Stimulated activated CD8-positive, alpha-beta memory T cell treated with anti-CD3 and anti-CD28 coated beads, Interleukin-7, amount 100 ng/mL, for 4 hours (primary cell): Measurements from ENCODE around the gene CCDC187.
"Not testable (repeated sequence)": the region's sequence is repeated elsewhere in the genome, so short reads cannot be mapped to it uniquely, and the experiment has no call there.

Experiments used
- DNase-seq, 2 donors: peaks; one replicate each; pipeline ENCODE4 v3.0.0-alpha.2; 2020; ENCODE audit warnings: low read depth in 2 of 2

The CCDC187 gene

DNA sequence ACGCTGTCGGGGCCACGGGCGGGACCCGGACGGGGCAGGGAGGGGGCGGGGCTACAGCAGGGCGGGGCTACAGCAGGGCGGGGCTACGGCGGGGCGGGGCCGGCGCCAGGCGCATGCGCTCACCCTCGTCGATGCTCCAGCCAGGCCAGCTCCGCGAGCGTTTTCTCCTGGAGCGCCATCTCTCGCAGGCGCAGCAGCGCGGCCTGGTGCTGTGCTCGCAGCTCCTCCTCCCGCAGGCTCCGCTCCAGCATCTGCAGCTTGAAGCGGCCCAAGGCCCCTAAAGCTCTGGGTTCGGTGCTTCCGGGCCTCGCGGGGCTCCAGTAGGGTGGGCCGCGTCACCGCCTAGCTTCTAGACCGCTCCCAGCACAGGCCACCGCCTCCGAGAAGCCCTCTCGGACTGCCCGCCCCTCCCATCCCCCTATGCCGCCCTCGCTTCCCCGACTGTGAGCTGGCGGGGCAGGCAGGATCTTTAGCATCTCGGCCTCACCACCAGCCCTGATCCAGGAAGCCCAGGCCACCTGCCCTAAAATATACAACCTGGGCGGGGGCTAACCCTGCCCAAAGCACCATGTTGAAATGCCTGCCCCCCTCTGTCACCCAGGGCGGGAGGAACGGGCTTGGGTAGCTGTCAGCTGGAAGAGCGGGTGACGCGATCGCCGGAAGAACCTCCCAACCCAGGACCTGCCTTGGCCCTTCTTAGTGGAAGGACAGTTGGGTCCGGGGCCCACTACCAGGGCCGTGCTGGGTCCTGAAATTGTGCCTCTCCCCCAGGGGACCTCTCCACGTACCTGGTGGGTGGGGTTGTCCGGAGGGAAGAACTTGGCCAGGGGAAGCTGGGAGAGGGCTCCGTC is 36.4 kb downstream of the CCDC187 start:
- DNase-seq = peak; percentile 54 to 78

DNA sequence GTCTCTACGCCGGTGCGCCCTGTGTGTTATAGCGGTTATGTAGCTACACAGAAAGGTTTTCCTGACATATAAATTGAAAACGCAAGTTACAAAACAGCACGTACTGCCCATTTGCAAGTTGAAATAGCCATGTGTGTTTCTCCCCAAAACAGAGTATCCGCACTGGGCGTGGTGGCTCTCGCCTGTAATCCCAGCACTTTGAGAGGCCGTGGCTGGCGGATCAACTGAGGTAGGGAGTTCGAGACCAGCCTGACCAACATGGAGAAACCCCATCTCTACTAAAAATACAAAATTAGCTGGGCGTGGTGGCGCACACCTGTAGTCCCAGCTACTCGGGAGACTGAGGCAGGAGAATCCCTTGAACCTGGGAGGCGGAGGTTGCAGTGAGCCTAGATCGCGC is 37.3 kb downstream of the CCDC187 start:
- DNase-seq = not testable (repeated sequence)

DNA sequence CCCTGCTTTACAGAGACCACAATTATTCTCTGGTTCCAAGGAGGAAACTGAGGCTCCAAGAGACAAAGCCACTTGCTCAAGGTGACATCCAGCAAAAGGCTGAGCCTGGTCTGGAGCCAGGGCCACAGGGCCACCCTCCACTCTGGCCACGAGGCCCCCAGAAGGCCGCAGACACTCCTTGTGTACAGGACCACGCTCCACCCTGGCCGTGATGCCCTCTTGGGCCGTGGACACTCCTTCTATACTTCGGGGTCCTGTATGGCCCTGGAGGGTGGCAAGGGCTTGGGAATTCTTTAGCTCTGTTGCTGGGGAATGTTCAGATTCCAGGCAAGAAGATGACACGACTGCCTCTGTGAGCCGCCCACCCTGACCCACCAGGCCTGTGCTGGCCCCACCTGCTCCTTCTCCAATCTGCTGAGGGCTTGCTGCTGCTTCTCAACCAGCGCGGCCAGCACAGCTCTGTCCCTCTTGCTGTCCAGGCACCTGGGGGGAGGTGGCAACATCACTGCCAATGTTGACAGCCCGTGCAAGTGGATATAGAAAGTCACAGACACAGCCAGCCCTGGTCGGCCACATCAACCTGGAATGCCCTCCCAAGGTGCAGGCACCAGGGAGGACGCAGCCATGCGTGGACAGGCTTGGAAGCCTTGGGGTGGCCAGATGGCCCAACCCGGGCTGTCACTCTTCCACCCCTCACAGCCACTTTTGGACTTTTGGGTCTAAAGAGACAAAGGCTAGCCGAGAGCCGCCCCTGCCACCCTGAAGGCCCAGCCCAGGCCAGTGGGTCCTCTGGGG is 38.1 kb downstream of the CCDC187 start:
- no peak for DNase-seq

DNA sequence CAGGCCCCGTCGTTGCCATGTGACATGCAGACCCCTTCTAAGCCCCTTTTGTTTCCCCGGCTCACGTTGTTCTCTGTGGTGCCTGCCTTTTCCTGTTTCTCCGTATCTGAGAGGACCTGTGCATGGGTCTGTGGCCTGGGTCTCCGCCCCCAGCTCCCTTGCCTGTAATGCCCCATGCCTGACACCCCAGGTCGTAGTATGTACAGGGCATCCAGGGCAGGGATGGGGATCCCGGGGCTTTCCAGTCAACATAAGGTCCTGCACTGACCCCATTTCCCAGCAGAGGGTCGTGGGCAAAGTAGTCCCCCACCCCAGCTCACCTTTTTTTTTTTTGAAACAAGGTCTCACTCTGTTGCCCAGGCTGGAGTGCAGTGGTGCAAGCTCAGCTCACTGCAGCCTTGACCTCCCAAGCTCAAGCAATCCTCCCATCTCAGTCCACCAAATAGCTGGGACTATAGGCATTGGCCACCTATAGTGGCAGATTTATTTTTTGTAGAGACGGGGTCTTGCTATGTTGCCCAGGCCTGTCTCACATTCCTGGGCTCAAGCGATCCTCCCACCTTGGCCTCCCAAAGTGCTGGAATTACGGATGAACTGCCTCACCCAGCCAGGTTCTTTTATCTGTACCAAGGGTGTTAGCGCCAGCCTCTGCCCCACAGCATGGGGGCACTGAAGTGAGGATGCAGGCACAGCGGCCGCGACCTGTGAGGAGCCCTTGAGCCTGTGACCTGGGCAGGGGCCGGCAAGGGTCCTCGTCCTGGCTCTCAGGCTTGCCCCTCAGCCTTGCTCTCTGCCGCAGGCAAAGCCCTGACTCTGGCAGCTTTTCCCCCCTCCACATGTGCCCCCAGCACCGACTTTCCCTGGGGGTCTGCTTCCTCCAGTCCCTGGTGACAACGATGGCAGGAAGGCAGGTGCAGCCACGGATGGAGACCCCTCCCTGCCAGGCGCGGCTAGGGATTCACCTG is 39.2 kb downstream of the CCDC187 start:
- no peak for DNase-seq

DNA sequence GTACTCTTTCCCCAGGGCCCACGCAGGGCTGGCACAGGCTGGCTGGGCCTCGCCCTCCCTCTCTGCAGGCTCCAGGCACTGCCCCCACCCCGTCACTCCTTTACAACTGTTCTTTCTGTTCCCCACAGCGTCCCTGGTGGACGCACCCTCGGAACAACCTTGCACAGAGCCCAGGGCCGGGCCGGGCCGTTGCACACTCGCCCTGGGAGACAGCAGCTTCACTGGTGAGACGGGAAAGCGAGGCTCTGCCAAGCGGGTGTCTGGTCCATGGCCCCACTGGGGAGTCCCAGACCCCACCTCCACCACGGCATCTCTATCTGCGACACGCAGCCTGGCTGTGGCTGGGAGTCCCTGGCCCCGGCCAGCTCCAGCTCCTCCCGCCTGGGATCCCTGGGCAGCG is 39.9 kb downstream of the CCDC187 start:
- DNase-seq = no peak

DNA sequence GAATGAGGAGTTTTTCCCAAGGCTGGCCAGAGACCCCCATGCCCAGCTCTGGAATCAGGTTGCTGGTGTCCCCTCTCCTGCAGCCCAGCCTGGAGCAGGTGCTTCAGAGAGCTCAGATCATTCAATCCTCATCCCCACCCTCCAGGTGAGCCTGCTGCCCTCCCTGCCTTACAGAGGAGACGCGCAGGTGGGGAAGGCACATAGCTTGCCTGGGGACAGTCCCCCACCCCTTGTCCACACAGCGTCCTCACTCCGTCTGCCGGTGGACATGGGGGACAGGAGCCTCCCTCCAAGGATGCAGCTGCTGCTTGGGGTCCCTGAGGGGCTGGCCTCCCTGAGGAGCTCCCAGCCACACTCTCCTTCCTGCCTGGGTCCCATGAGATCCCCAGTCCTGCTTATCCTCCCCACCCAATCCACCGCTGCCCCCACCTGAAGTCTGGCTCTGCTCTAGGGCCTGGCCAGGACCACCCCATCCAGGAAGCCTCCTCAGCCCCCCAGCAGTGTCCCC is 41.2 kb downstream of the CCDC187 start:
- DNase-seq = no peak

DNA sequence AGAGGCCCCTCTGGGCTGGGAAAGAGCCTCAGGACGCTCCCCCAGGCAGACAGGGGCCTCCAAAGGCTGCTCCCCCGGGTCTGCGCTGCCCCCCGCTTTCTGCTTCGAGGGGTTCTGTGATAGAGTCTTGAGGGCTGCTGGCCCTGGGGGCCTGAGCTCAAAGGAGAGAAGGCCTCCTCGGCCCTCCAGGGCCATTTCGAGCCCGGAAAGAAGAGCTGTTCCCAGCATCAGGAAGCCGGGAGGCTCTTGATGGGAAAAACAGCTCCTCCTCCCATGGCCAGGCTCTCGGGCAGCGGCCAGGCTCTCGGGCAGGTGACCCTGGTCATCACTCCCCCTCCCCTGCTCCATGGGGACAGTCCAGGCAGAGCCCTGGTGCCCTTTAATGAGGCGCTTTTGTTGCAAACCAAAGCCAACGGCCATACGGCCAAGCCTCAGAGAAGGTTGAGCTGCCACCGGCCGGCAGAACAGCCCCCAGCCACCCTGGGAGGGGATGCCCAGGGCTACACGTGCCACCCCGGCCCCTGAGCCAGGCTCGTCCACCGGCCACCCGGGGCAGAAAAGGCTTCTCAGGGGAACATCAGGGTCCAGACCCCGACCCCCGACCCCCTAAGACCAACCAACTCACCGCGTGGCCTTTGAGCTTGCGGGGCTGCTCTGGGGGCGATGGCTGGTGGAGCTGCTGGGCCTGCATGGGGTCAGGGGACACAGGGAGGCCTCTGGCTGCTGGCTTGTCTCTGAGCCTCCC is 42.0 kb downstream of the CCDC187 start:
- no peak for DNase-seq

DNA sequence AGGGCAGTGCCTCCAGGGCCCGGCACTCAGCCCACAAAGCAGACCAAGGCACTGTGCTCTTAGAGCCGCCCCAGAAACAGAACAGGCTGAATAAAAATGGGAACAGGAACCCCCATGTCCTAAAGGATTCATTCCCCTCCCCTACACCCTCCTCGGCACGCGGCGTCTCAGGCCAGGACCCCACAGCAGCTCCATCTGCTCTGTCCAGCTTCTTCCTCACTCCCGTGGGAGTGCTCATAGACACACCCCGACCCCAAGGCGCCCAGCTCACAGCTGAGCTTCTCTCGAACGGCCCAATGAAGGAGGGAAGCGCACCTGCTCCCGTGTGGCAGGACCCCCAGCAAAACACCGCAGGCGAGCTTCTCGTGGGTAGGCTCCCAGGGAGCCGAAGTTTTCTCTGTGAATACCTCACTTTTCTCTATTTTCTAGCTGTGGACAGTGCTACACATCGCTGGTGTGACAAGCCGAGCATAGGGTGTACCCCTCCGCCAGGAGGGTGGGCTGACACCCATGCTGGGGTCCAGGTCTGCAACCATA is 42.9 kb downstream of the CCDC187 start:
- DNase-seq = no peak

DNA sequence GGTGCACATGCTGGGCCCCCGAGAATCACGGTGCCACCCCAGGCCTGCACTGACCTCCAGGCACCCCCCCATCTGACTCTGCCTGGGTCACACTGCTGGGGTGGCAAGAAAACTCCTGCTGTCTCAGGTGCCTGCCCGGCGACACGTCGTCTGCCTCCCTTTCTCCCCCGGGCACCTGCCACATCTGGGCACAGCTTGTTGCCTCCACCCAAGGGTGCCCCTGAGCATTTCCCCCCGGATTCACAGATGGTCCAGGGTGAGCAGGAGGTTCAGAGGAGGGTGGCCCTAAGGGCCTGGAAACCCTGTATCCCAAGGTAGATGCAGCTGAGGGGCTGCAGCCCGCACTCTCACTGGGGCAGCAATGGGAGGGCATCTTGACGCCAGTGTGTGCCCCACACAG is 43.4 kb downstream of the CCDC187 start:
- no peak for DNase-seq

DNA sequence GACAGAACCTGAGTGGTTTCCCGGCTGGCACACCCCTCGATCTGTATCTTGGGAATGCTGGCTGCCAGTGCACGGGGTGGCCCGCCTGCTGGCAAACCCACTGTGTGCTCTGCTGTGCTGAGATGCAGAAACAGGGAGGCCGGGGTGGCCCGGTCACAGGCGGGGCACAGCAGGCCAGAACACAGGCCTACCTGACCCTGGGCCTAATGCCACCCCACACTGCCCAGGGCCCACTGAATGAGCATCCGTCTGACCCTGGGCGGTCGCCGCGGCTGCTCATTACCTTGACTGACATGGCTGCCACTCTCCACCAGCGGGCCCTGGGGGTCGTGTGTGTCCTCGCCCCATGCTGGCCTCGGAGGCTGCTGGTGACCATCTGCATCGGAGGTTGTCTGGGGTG is 44.1 kb downstream of the CCDC187 start:
- no peak for DNase-seq

DNA sequence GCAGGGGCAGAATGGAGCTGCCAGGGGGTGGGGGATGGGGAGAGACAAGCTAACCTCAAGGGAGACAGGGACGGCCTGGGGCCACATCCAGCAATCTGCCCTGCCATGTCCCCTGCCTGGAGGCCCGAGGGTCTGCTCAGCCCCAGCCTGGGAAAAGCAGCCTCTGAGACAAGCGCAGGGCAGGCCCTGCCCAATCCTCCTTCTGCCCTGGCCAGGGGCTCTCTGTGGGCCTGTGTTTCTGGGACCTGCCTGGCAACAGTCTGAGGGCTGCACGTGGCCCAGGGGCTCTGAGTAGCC is 44.4 kb downstream of the CCDC187 start:
- no peak for DNase-seq

DNA sequence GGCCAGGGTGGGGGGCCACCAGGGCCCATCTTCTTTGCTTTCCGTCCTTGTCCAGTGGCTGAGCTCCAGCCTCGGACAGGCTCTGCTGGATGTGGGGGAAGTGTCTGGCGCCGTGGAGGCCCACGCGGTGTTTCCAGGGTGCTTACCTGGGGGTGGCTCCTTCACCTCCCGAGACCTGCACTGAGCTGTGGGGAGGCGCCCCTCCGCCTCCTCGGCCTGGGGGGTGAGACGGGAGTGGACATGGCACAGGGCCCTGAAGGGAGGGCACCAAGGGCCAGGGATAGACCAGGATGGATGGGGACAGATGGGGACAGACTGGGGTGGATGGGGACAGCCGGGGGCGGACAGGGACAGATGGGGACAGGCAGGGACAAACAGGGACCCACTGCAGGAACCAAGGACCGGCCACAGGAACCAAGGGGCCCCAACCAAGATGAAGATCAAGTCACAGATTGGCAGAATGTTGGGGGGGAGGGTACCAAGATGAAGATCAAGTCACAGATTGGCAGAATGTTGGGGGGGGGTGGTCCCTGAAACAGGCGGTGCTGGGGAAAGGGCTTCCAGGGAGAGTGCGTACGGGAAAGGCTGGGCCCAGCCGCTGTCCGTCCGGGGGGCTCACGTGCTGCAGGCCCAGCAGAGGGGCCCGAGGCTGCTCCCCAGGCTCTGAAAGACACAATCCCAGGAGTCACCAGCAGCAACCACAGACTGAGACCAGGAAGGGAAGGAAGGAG is 44.9 kb downstream of the CCDC187 start:
- DNase-seq = no peak

DNA sequence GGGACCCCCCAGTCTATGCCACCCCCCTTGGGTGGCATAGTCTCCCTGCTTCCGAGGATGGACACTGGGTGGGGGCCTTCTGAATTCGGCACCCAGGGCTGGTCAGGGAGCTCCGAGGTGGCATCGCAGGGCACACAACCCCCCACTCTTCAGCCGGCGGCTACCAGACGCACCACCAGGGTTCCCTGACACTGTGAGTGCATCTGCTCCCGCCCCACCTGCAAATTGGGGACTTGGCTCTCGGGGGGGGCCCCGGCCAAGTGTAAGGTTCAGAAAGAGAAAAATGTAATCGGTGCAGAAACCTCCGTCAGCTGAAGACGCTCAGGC is 45.6 kb downstream of the CCDC187 start:
- DNase-seq = no peak

DNA sequence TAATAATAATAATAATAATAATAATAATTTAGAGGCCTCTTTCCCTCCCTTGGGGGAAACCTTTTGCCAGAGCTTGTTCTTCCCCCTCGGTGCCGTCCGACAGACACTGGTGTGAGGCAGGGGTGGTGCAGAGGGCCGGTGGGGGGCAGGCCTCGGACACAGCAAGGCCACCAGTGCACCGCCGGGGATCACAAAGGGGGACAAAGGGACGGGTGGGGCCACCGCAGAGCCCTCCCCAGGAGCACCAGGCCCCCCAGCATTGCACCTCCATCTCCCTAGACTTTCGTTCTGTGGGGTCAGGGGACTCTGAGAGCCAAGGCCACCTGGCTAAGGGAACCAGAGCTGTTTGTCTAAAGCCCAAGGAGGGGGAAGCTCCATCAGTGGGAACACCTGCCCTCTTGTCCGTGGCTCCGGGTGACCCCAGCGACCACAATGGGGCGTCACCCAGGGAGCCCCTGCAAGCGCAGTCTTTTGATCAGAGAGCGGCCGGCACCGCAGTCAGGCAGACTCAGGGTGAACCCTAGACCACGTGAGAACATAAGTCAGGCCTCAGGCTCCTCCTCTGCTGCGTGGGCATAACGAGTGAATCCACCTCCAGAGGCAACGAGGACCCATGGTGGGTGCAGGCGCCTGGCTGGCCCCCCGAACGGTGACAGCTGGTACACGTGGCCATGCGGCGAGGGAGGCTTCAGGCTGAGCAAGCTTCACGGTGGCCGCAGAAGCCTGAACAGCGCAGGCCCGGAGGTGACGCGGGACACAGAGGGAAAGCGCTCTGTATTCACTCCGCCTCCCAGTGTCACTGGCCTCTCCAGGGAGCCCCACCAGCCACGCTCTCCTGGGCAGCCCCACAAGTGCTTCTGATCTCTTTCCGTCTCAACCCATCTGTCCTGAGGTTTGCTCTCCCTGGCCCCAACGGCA is 46.3 kb downstream of the CCDC187 start:
- no peak for DNase-seq

DNA sequence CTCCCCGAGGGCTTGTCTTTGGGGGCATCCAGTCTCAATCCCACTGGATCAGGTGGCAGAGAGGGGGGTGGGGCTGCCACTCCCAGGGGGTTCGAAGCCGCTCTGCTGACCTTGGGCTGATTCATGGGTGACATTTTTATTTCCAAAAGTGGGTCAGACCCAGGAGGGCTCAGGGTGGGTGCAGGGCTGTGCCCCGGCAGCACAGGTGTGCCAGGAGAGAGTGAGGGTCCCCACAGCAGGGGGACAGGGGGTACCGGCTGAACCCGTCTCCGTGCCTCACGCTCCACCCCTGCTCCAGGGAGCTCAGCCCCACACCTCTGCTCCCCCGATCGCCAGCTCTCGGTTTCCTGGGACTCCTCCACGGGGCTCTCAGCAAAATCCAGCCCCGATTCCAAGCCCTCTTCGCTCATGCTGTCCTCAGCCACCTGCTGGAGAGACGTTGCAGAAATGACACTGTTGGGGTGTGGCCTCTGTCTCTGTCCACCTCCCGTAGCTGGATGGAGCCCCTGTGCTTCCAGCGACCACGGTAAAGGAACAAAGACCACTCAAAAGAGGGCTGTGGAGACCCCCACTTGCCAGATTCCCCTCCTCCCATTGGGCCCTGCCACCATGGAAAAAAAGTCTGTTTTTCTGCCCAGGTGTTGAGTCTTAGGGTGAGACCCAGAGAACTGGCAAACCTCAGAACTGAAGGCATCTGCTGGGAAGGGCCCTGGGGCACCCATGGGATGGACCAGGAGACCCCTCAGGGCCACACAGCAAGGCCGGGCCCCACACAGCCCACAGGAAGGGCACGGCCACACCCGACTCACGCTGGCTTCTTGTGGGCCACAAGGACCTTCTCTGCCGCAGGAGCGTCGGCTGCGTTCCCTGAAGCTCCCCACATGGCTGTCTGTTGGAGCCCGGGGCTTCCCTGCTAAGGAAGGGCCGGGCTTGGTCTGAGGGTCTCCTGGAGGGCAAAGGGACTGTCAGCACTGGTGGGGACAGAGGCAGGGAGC is 47.7 kb downstream of the CCDC187 start:
- no peak for DNase-seq

DNA sequence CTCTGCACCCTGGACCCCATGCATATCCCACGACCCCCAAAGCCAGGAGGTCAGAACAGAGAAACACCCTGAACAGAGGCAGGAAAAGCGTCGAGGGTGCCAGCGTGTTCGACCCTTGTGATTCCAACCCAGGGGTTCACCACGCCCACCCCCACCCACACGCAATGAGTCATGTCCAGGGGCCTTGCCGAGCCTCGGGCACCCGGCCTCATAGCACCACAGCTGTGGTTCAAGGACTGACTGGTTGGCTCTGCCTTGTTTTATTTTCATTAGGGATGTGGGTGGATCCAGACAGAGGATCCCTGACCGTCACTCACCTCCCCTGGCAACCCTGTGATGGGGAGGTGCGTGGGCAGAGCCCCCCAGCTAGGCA is 48.7 kb downstream of the CCDC187 start:
- DNase-seq = peak in 1 of 2 donors; percentile 22

DNA sequence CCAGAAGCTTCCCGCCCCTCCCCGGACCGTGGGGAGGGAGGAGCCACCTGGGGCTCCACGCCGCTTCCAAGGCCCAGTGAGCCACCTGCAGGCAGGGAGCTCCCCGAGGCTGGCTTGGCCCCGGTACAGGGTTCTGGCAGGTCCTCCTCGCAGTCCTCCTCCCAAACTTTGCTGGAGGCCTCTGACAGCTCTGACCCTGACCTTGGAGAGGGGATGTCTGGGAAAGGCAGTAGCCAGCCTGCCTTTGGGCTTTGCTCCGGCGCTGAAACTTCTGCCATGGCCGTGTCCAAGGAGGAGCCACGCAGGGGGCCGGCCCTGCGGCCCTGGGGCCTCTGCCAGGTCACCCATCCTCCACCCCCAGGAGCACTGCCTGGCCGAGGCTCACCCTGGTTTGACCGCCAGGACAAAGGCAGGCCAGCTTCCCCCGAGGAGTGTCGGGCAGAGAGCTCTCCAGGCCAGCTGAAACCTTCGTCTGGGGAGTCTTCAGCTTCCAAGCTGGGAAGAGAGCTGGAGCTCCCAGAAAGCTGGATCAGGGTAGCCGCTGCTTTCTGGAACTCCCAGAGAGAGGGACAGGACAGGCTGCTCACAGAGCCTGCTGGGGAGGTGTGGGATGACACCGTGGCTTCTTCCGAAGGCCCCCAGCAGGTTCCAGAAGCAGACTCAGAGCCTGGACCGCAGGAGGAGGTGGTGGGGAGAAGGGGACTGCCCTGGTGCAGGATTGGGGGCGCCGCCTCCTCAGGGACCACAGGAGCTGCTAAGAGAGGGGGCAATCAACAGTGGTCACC is 49.3 kb downstream of the CCDC187 start:
- DNase-seq = no peak
